ENCODE data around the gene WFDC1.

Gene WFDC1

DNA sequence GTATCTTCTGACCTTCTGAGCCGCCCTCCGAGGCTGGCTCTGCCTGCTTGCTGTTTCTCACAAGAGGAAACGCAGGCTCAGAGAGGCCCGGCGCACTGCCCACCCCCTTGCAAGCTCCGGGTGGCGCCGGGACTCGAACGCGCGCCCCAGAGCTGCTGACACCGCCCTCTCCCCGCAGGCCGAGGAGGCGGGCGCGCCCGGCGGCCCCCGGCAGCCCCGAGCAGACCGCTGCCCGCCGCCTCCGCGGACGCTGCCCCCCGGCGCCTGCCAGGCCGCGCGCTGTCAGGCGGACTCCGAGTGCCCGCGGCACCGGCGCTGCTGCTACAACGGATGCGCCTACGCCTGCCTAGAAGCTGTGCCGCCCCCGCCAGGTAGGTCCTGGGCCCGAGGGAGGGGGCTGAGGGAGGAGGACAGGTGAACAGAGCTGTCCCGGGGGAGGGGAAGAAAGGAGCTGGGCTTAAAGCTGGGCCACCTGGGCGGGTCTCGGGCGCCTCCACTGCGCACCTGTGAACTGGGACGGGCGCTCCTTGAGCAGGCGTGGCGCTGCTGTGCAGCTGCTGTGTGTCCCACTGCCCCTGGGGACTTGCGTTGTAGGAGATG, 18.2 kb downstream of the WFDC1 start:
- H3K4me3 ChIP-seq (ENCODE audit: low read depth in 1 of 2, low read length in 2 of 2), result peak overlapping the region; percentile 45 to 58
- H3K9ac ChIP-seq (ENCODE audit: low read depth in 1 of 2, low read length in 2 of 2), result peak overlapping the region in 1 of 2 donors; percentile 50
- peaks cover under 1 to 4% of the 10 kb centered on the region in 2 donors for H3K9me3 ChIP-seq (ENCODE audit: control insufficient read depth in 1 of 2, low read length in 2 of 2)
- H3K27me3 ChIP-seq (ENCODE audit: control insufficient read depth in 1 of 2, insufficient read depth in 2 of 2, low read length in 2 of 2), result no peaks in the 10 kb centered on the region
- no peak overlapping the region for H3K27ac ChIP-seq (ENCODE audit: low read depth, low read length)
- H3K36me3 ChIP-seq (ENCODE audit: control insufficient read depth in 1 of 2, insufficient read depth in 2 of 2, low read length in 2 of 2), result no peaks in the 10 kb centered on the region
- no peaks in the 10 kb centered on the region for H3K4me1 ChIP-seq (ENCODE audit: control insufficient read depth in 1 of 2, insufficient read depth in 2 of 2, low read length in 2 of 2)

DNA sequence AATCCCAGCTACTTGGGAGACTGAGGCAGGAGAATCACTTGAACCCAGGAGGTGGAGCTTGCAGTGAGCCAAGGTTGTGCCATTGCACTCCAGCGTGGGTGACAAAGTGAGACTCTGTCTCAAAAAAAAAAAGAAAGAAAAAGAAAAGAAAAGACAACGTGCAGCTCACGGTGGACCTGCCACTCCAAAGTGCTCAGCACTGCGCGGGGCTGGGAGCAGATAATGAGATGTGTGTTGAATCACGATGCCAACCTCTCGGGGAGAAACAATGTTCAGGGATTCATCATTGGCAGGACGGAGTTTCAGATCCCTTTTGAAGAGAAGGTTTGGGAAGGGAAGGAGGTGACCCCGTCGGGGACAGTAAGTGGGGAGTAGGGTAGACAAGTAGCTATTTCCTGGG, 19.2 kb downstream of the WFDC1 start:
- Histone ChIP-seq H3K36me3 (ENCODE audit: control insufficient read depth in 1 of 2, insufficient read depth in 2 of 2, low read length in 2 of 2) (no peaks in the 10 kb centered on the region), H3K27me3 (ENCODE audit: control insufficient read depth in 1 of 2, insufficient read depth in 2 of 2, low read length in 2 of 2) (no peaks in the 10 kb centered on the region), H3K9me3 (ENCODE audit: control insufficient read depth in 1 of 2, low read length in 2 of 2) (peaks cover 4 to 5% of the 10 kb centered on the region in 2 donors), H3K27ac (ENCODE audit: low read depth, low read length) (no peak overlapping the region), H3K9ac (ENCODE audit: low read depth in 1 of 2, low read length in 2 of 2) (no peak overlapping the region), H3K4me1 (ENCODE audit: control insufficient read depth in 1 of 2, insufficient read depth in 2 of 2, low read length in 2 of 2) (no peaks in the 10 kb centered on the region), H3K4me3 (ENCODE audit: low read depth in 1 of 2, low read length in 2 of 2) (no peak overlapping the region)

DNA sequence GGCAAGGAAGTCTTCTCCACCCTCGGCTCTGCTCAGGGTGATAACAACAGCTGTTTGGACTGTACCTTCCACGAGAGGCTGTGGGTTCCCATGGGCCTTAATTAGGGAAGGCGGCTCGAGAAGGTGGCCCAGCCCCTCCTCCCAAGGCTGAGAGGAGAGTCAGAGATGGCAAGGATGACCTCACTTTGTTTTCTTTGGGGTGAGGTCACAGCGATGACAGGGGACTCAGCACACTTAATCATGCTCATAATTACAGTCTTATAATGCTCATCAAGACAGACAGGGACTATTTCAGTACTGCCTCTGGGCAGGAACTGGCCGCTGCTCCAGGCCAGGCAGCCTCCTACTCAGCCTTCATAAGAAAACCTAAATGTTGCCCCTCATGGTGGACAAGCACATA, 19.7 kb downstream of the WFDC1 start:
- Histone ChIP-seq H3K9me3 (ENCODE audit: control insufficient read depth in 1 of 2, low read length in 2 of 2) (peaks cover 4 to 5% of the 10 kb centered on the region in 2 donors), H3K4me1 (ENCODE audit: control insufficient read depth in 1 of 2, insufficient read depth in 2 of 2, low read length in 2 of 2) (no peaks in the 10 kb centered on the region), H3K27ac (ENCODE audit: low read depth, low read length) (no peak overlapping the region), H3K36me3 (ENCODE audit: control insufficient read depth in 1 of 2, insufficient read depth in 2 of 2, low read length in 2 of 2) (no peaks in the 10 kb centered on the region), H3K4me3 (ENCODE audit: low read depth in 1 of 2, low read length in 2 of 2) (no peak overlapping the region), H3K27me3 (ENCODE audit: control insufficient read depth in 1 of 2, insufficient read depth in 2 of 2, low read length in 2 of 2) (no peaks in the 10 kb centered on the region), H3K9ac (ENCODE audit: low read depth in 1 of 2, low read length in 2 of 2) (no peak overlapping the region)

DNA sequence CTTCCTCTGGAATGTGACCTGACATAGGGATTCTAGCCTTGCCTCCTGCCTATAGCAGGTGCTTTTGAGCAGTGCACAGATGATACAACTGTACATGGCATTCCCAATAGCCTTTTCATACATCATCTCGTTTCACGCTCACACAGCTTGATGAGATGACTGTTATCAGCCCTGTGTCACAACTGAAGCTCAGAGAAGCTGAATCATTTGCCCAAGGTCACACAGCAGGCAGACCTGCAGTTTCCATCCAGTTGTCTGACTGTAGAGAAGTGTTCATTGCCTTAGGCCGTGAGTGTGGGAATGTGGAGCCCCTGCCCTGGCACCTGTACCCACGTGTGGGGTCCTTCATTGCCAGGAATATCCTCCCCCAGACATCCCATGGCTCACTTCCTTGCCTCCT, 20.1 kb downstream of the WFDC1 start:
- peaks cover 4 to 5% of the 10 kb centered on the region in 2 donors for H3K9me3 ChIP-seq (ENCODE audit: control insufficient read depth in 1 of 2, low read length in 2 of 2)
- no peak overlapping the region for H3K27ac ChIP-seq (ENCODE audit: low read depth, low read length)
- no peaks in the 10 kb centered on the region for H3K4me1 ChIP-seq (ENCODE audit: control insufficient read depth in 1 of 2, insufficient read depth in 2 of 2, low read length in 2 of 2)
- H3K9ac ChIP-seq (ENCODE audit: low read depth in 1 of 2, low read length in 2 of 2), result no peak overlapping the region
- H3K4me3 ChIP-seq (ENCODE audit: low read depth in 1 of 2, low read length in 2 of 2), result no peak overlapping the region
- H3K27me3 ChIP-seq (ENCODE audit: control insufficient read depth in 1 of 2, insufficient read depth in 2 of 2, low read length in 2 of 2), result no peaks in the 10 kb centered on the region
- no peaks in the 10 kb centered on the region for H3K36me3 ChIP-seq (ENCODE audit: control insufficient read depth in 1 of 2, insufficient read depth in 2 of 2, low read length in 2 of 2)

DNA sequence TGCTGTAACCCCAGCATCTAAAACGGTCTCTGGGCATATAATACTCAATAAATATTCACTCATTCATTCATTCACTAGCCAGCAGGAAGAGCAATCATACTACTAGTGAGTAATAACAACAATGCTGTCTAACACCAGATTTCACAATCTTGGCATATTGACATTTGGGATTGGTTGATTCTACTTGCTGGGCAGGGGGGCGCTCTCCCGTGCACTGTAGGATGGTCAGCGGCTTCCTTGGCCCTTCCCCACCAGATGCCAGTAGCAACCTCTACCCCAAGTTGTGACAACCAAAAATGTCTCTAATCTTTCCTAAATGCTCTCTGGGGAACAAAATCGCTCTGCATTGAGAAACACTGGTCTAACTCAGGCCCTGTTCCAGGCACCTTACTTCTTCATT, 20.7 kb downstream of the WFDC1 start:
- H3K27me3 ChIP-seq (ENCODE audit: control insufficient read depth in 1 of 2, insufficient read depth in 2 of 2, low read length in 2 of 2), result no peaks in the 10 kb centered on the region
- no peaks in the 10 kb centered on the region for H3K4me1 ChIP-seq (ENCODE audit: control insufficient read depth in 1 of 2, insufficient read depth in 2 of 2, low read length in 2 of 2)
- no peak overlapping the region for H3K9ac ChIP-seq (ENCODE audit: low read depth in 1 of 2, low read length in 2 of 2)
- H3K9me3 ChIP-seq (ENCODE audit: control insufficient read depth in 1 of 2, low read length in 2 of 2), result peaks cover 4 to 5% of the 10 kb centered on the region in 2 donors
- H3K36me3 ChIP-seq (ENCODE audit: control insufficient read depth in 1 of 2, insufficient read depth in 2 of 2, low read length in 2 of 2), result no peaks in the 10 kb centered on the region
- H3K27ac ChIP-seq (ENCODE audit: low read depth, low read length), result no peak overlapping the region
- H3K4me3 ChIP-seq (ENCODE audit: low read depth in 1 of 2, low read length in 2 of 2), result no peak overlapping the region

DNA sequence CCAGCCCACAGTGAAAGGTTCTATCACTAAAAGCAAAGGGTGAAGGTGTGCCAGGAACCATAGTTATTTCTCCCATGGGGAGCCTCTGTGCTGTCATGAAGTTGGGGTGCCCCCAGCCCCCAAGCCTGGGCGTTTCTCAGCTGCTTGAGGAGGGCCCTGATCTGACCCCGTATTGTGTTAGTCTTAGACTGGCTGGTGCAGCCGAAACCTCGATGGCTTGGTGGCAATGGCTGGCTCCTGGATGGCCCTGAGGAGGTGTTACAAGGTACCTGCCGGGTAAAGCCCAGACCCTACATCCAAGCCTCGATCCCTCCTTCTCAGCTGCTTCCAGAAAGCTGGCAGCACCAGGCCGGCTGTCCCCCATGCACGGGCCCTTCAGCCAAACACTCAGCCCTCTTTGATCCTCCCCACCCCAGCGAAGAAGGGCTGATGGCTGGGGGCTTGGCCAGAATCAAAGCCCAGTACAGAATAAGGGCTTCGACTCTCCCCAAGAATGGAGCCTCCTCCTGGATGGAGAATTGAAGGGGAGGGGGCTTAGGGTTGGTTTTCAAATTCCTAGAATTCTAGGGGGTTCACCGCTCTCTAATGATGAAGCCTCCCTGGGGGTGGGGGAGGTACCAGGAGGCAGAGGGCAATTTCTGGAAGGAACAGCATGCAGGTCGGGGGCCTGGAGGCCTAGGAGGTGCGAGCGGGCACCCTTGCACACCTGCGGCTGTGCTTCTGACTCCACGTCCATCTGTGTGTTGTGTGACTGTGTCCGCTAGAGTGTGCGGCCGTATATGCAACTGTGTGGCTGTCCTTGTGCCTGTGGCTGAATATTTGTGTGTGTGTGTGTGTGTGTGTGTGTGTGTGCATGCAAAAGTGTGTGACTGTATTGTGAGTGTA, 23.7 kb downstream of the WFDC1 start:
- H3K9me3 ChIP-seq (ENCODE audit: control insufficient read depth in 1 of 2, low read length in 2 of 2), result peaks cover 4 to 5% of the 10 kb centered on the region in 2 donors
- no peaks in the 10 kb centered on the region for H3K36me3 ChIP-seq (ENCODE audit: control insufficient read depth in 1 of 2, insufficient read depth in 2 of 2, low read length in 2 of 2)
- no peaks in the 10 kb centered on the region for H3K4me1 ChIP-seq (ENCODE audit: control insufficient read depth in 1 of 2, insufficient read depth in 2 of 2, low read length in 2 of 2)
- H3K9ac ChIP-seq (ENCODE audit: low read depth in 1 of 2, low read length in 2 of 2), result no peak overlapping the region
- no peak overlapping the region for H3K27ac ChIP-seq (ENCODE audit: low read depth, low read length)
- H3K27me3 ChIP-seq (ENCODE audit: control insufficient read depth in 1 of 2, insufficient read depth in 2 of 2, low read length in 2 of 2), result no peaks in the 10 kb centered on the region
- no peak overlapping the region for H3K4me3 ChIP-seq (ENCODE audit: low read depth in 1 of 2, low read length in 2 of 2)

DNA sequence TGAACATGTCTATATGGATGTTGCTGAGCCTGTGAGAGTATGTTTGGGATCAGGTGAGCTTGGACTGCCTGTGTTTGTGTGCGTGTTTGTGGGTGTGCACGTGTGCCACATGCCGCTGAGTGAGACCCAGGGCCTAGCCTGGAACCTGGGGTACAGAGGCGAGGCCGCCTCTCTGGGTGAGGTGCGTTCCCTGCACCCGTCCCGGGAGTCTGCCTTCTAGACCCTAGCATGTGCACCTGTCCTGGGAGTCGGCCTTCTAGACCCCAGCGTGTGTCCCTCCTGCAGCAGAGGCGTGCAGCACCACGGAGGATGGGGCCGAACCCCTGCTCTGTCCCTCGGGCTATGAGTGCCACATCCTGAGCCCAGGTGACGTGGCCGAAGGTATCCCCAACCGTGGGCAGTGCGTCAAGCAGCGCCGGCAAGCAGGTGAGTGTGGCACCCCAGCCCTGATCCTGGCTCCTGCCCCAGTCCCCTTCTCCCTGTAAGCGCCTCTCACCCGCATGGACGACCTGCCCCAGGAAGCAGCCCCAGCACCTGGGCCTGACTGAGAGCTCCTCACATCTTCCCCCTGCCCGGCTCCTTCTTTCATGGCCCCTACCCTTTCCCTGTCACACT, 24.6 kb downstream of the WFDC1 start:
- Histone ChIP-seq H3K4me1 (ENCODE audit: control insufficient read depth in 1 of 2, insufficient read depth in 2 of 2, low read length in 2 of 2) (no peaks in the 10 kb centered on the region), H3K9me3 (ENCODE audit: control insufficient read depth in 1 of 2, low read length in 2 of 2) (peaks cover 4 to 5% of the 10 kb centered on the region in 2 donors), H3K36me3 (ENCODE audit: control insufficient read depth in 1 of 2, insufficient read depth in 2 of 2, low read length in 2 of 2) (no peaks in the 10 kb centered on the region), H3K9ac (ENCODE audit: low read depth in 1 of 2, low read length in 2 of 2) (no peak overlapping the region), H3K27me3 (ENCODE audit: control insufficient read depth in 1 of 2, insufficient read depth in 2 of 2, low read length in 2 of 2) (no peaks in the 10 kb centered on the region), H3K27ac (ENCODE audit: low read depth, low read length) (no peak overlapping the region), H3K4me3 (ENCODE audit: low read depth in 1 of 2, low read length in 2 of 2) (no peak overlapping the region)

DNA sequence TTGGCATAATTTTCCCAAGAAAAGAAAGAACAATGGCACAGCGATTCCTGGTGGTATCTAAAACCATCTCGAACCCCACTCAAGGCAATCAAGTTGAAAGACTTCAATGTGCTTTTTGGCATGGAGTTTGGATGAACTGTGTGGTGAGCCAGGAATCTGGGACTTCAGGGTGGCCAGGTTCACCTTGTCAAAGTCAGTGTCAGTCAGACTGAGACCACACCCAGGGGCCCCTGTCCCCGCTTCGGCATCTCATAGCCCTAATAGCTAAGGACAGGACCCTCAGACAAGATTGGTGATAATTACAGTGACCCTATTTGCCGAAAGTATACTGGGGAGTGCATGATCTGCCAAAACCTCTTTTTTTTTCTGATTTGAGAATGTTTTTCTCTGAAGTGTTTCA, 25.8 kb downstream of the WFDC1 start:
- no peaks in the 10 kb centered on the region for H3K4me1 ChIP-seq (ENCODE audit: control insufficient read depth in 1 of 2, insufficient read depth in 2 of 2, low read length in 2 of 2)
- H3K36me3 ChIP-seq (ENCODE audit: control insufficient read depth in 1 of 2, insufficient read depth in 2 of 2, low read length in 2 of 2), result no peaks in the 10 kb centered on the region
- no peak overlapping the region for H3K4me3 ChIP-seq (ENCODE audit: low read depth in 1 of 2, low read length in 2 of 2)
- H3K27ac ChIP-seq (ENCODE audit: low read depth, low read length), result no peak overlapping the region
- no peaks in the 10 kb centered on the region for H3K27me3 ChIP-seq (ENCODE audit: control insufficient read depth in 1 of 2, insufficient read depth in 2 of 2, low read length in 2 of 2)
- H3K9me3 ChIP-seq (ENCODE audit: control insufficient read depth in 1 of 2, low read length in 2 of 2), result peaks cover 4 to 5% of the 10 kb centered on the region in 2 donors
- no peak overlapping the region for H3K9ac ChIP-seq (ENCODE audit: low read depth in 1 of 2, low read length in 2 of 2)

DNA sequence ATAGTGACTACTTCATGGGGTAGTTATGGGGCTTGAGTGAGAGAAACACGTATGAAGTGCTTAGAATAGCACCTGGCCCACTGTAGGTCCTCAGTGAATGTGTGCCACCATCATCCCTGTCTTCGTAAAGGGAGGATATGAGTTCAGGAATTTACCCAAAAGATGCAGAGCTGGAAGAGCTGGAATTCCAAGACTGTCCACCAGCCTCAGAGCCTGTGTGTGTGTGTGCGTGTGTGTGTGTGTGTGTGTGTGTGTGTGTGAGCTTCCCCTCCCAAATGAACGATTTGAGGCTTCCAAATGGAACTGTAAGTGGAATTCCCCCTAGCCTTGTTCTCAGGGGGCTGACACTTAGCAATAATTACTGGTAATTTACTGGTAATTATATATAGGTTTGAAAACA, 27.3 kb downstream of the WFDC1 start:
- H3K36me3 ChIP-seq (ENCODE audit: control insufficient read depth in 1 of 2, insufficient read depth in 2 of 2, low read length in 2 of 2), result no peaks in the 10 kb centered on the region

DNA sequence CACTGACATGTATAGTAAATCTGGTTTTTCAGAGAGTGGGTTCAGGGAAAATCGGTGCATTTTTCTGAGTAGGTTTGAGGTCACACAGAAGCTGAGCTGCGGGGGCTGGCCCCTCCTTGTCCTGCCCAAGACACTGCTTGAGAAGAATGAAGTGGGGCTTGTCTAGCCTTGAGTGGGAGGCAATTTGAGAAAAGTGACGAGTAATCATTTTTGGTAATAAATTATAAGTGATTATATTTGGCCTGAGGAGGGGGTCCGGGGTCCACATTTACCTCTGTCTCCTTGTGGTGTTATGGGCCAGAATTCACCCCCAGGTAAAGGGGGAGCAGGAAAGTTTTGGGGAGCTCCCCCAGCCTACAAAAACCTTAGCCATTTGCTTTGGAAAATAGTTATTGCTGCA, 28.1 kb downstream of the WFDC1 start:
- no peak overlapping the region for H3K4me3 ChIP-seq (ENCODE audit: low read depth in 1 of 2, low read length in 2 of 2)
- no peak overlapping the region for H3K9ac ChIP-seq (ENCODE audit: low read depth in 1 of 2, low read length in 2 of 2)
- H3K4me1 ChIP-seq (ENCODE audit: control insufficient read depth in 1 of 2, insufficient read depth in 2 of 2, low read length in 2 of 2), result no peaks in the 10 kb centered on the region
- H3K36me3 ChIP-seq (ENCODE audit: control insufficient read depth in 1 of 2, insufficient read depth in 2 of 2, low read length in 2 of 2), result no peaks in the 10 kb centered on the region
- peaks cover 2 to 4% of the 10 kb centered on the region in 2 donors for H3K9me3 ChIP-seq (ENCODE audit: control insufficient read depth in 1 of 2, low read length in 2 of 2)
- no peaks in the 10 kb centered on the region for H3K27me3 ChIP-seq (ENCODE audit: control insufficient read depth in 1 of 2, insufficient read depth in 2 of 2, low read length in 2 of 2)
- H3K27ac ChIP-seq (ENCODE audit: low read depth, low read length), result no peak overlapping the region

More for the DNA sequence above, 27.3 kb downstream of the WFDC1 start:
- Histone ChIP-seq H3K27me3 (ENCODE audit: control insufficient read depth in 1 of 2, insufficient read depth in 2 of 2, low read length in 2 of 2) (no peaks in the 10 kb centered on the region), H3K9ac (ENCODE audit: low read depth in 1 of 2, low read length in 2 of 2) (no peak overlapping the region), H3K9me3 (ENCODE audit: control insufficient read depth in 1 of 2, low read length in 2 of 2) (peaks cover 4 to 5% of the 10 kb centered on the region in 2 donors), H3K27ac (ENCODE audit: low read depth, low read length) (no peak overlapping the region), H3K4me1 (ENCODE audit: control insufficient read depth in 1 of 2, insufficient read depth in 2 of 2, low read length in 2 of 2) (no peaks in the 10 kb centered on the region), H3K4me3 (ENCODE audit: low read depth in 1 of 2, low read length in 2 of 2) (no peak overlapping the region)

Measured in duodenal mucosa (tissue), 2 donors.